H9 (cell line): Measurements from ENCODE around the gene CHEK1. TPM values are rescaled to one million over a fixed set of nuclear protein-coding genes. Genes with fewer than 3 reads are reported as not detected.

Source experiments
- DNase-seq: peaks from one replicate; pipeline ENCODE4 v3.0.0-alpha.2; 2017
- H2AFZ ChIP-seq: one replicate; pipeline ENCODE4 v1.6.1; 2013; ENCODE audit warnings: mild to moderate bottlenecking, low read length, control low read depth, moderate library complexity
- H2AK5ac ChIP-seq: 2 replicates; pipeline ENCODE4 v1.6.1; 2013; ENCODE audit warnings: low read length, control low read depth, mixed read lengths; ENCODE audit not compliant: insufficient read length
- H2BK120ac ChIP-seq: one replicate; pipeline ENCODE4 v1.6.1; 2013; ENCODE audit warnings: low read depth, mild to moderate bottlenecking, low read length, control low read depth, inconsistent platforms; ENCODE audit not compliant: poor library complexity, severe bottlenecking
- H2BK12ac ChIP-seq: 2 replicates; pipeline ENCODE4 v1.6.1; 2013; ENCODE audit warnings: low read length, control low read depth, mixed read lengths, low read depth; ENCODE audit not compliant: insufficient read length
- H2BK15ac ChIP-seq: 2 replicates; pipeline ENCODE4 v1.6.1; 2013; ENCODE audit warnings: low read depth, low read length, control low read depth
- H2BK20ac ChIP-seq: one replicate; pipeline ENCODE4 v1.6.1; 2013; ENCODE audit warnings: low read depth, mild to moderate bottlenecking, low read length, control low read depth, inconsistent platforms; ENCODE audit not compliant: poor library complexity, severe bottlenecking
- H2BK5ac ChIP-seq: 2 replicates; pipeline ENCODE4 v1.6.1; 2013; ENCODE audit warnings: low read length, control low read depth, mixed read lengths; ENCODE audit not compliant: insufficient read length
- H3K14ac ChIP-seq: 2 replicates; pipeline ENCODE4 v1.6.1; 2013; ENCODE audit warnings: low read length, control low read depth; ENCODE audit not compliant: insufficient read depth
- H3K18ac ChIP-seq: 2 replicates; pipeline ENCODE4 v1.6.1; 2013; ENCODE audit warnings: low read depth, mild to moderate bottlenecking, mixed read lengths, low read length, control low read depth; ENCODE audit not compliant: insufficient read length
- H3K23ac ChIP-seq: 2 replicates; pipeline ENCODE4 v1.6.1; 2013; ENCODE audit warnings: low read length, control low read depth, mixed read lengths, low read depth; ENCODE audit not compliant: insufficient read length
- H3K23me2 ChIP-seq: 2 replicates; pipeline ENCODE4 v1.6.1; 2013; ENCODE audit warnings: low read depth, mild to moderate bottlenecking, mixed read lengths, low read length, control low read depth; ENCODE audit not compliant: insufficient read length, poor library complexity, severe bottlenecking
- H3K27ac ChIP-seq: 2 replicates; pipeline ENCODE4 v1.5.1; 2013; ENCODE audit warnings: low read length, control low read depth, mixed read lengths, low read depth; ENCODE audit not compliant: insufficient read length
- H3K27me3 ChIP-seq: 2 replicates; pipeline ENCODE4 v1.6.1; 2013; ENCODE audit warnings: low read length, control low read depth, inconsistent platforms; ENCODE audit not compliant: insufficient read depth
- H3K4ac ChIP-seq: 2 replicates; pipeline ENCODE4 v1.6.1; 2013; ENCODE audit warnings: low read depth, mild to moderate bottlenecking, control low read depth, inconsistent platforms, low read length, moderate library complexity
- H3K4me1 ChIP-seq: 2 replicates; pipeline ENCODE4 v1.6.1; 2013; ENCODE audit warnings: low read length, control low read depth, inconsistent platforms; ENCODE audit not compliant: insufficient read depth
- H3K4me2 ChIP-seq: 2 replicates; pipeline ENCODE4 v1.6.1; 2013; ENCODE audit warnings: low read length, control low read depth, mixed read lengths; ENCODE audit not compliant: insufficient read length, insufficient read depth
- H3K56ac ChIP-seq: 2 replicates; pipeline ENCODE4 v1.6.1; 2013; ENCODE audit warnings: low read depth, mild to moderate bottlenecking, mixed read lengths, low read length, control low read depth; ENCODE audit not compliant: insufficient read length
- H3K79me1 ChIP-seq: 2 replicates; pipeline ENCODE4 v1.6.1; 2013; ENCODE audit warnings: low read depth, mild to moderate bottlenecking, moderate library complexity, low read length, control low read depth, inconsistent platforms; ENCODE audit not compliant: insufficient read depth, poor library complexity, severe bottlenecking
- H3K79me2 ChIP-seq: 2 replicates; pipeline ENCODE4 v1.6.1; 2013; ENCODE audit warnings: low read length, control low read depth, inconsistent platforms; ENCODE audit not compliant: insufficient read depth
- H3K9ac ChIP-seq: 2 replicates; pipeline ENCODE4 v1.6.1; 2013; ENCODE audit warnings: low read length, control low read depth, mixed read lengths; ENCODE audit not compliant: insufficient read length; ENCODE audit errors: extremely low read depth
- H3K9me3 ChIP-seq: one replicate; pipeline ENCODE4 v1.6.1; 2013; ENCODE audit warnings: low read depth, low read length, inconsistent platforms; ENCODE audit not compliant: control insufficient read depth
- H3T11ph ChIP-seq: one replicate; pipeline ENCODE4 v1.6.1; 2013; ENCODE audit warnings: mild to moderate bottlenecking, low read length, control low read depth, inconsistent platforms
- H4K20me1 ChIP-seq: one replicate; pipeline ENCODE4 v1.6.1; 2013; ENCODE audit not compliant: control insufficient read depth, insufficient read length, insufficient read depth
- H4K5ac ChIP-seq: 2 replicates; pipeline ENCODE4 v1.6.1; 2013; ENCODE audit warnings: low read depth, mild to moderate bottlenecking, mixed read lengths, low read length, control low read depth; ENCODE audit not compliant: insufficient read length
- H4K8ac ChIP-seq: replicated peaks from 2 replicates; pipeline ENCODE4 v1.6.1; 2013; ENCODE audit warnings: low read length, control low read depth, mixed read lengths, low read depth; ENCODE audit not compliant: insufficient read length
- H4K91ac ChIP-seq: 2 replicates; pipeline ENCODE4 v1.6.1; 2013; ENCODE audit warnings: low read depth, mild to moderate bottlenecking, moderate library complexity, mixed read lengths, low read length, control low read depth; ENCODE audit not compliant: insufficient read length
- H3K27ac Mint-ChIP-seq, 3 experiments: 2 replicates in 2 of 3; 3 replicates in 1 of 3; pipeline ENCODE4 v1.8.0; 2020 to 2021; ENCODE audit warnings: mixed read lengths in 3 of 3, mild to moderate bottlenecking in 1 of 3, moderate library complexity in 1 of 3
- H3K27me3 Mint-ChIP-seq: 2 replicates; pipeline ENCODE4 v1.8.0; 2021; ENCODE audit warnings: low read depth, mild to moderate bottlenecking, moderate library complexity, mixed read lengths
- H3K36me3 Mint-ChIP-seq, 3 experiments: 2 replicates in 2 of 3; 3 replicates in 1 of 3; pipeline ENCODE4 v1.8.0; 2020 to 2021; ENCODE audit warnings: low read depth in 3 of 3, mixed read lengths in 3 of 3; ENCODE audit not compliant: insufficient read depth in 1 of 3
- H3K4me1 Mint-ChIP-seq, 2 experiments: 2 replicates each; pipeline ENCODE4 v1.8.0; 2020; ENCODE audit warnings: mixed read lengths in 2 of 2
- H3K4me3 Mint-ChIP-seq, 2 experiments: 2 replicates in 1 of 2; 3 replicates in 1 of 2; pipeline ENCODE4 v1.8.0; 2020 to 2021; ENCODE audit warnings: mild to moderate bottlenecking in 2 of 2, mixed read lengths in 2 of 2, moderate library complexity in 1 of 2
- H3K9me3 Mint-ChIP-seq, 2 experiments: 2 replicates in 1 of 2; 3 replicates in 1 of 2; pipeline ENCODE4 v1.8.0; 2020; ENCODE audit warnings: mild to moderate bottlenecking in 2 of 2, mixed read lengths in 2 of 2, moderate library complexity in 1 of 2
- WGBS: extraction: QIAGEN DNeasy Blood & Tissue Kit; methylation state at CpG from one replicate; pipeline ENCODE4 v1.1.7; 2013; ENCODE audit warnings: missing lambda C conversion rate, low lambda C conversion rate, mixed read lengths; ENCODE audit not compliant: insufficient read length; ENCODE audit errors: extremely low coverage; 5-methylcytosine and 5-hydroxymethylcytosine counted together
- total RNA-seq: library from RNA; stranded (reverse); gene quantifications from 2 replicates; pipeline ENCODE4 v1.2.1, GENCODE V29; 2021
- TF ChIP-seq, protein P1 (sequence below): fragments of 200-600 bp; sonication (generic); conservative IDR thresholded peaks from 3 replicates; pipeline ENCODE4 v1.8.0; 2021; ENCODE audit warnings: antibody characterized with exemption, mild to moderate bottlenecking

Gene CHEK1
- total RNA-seq, 1 experiment from 2014 or later: 126 TPM

DNA sequence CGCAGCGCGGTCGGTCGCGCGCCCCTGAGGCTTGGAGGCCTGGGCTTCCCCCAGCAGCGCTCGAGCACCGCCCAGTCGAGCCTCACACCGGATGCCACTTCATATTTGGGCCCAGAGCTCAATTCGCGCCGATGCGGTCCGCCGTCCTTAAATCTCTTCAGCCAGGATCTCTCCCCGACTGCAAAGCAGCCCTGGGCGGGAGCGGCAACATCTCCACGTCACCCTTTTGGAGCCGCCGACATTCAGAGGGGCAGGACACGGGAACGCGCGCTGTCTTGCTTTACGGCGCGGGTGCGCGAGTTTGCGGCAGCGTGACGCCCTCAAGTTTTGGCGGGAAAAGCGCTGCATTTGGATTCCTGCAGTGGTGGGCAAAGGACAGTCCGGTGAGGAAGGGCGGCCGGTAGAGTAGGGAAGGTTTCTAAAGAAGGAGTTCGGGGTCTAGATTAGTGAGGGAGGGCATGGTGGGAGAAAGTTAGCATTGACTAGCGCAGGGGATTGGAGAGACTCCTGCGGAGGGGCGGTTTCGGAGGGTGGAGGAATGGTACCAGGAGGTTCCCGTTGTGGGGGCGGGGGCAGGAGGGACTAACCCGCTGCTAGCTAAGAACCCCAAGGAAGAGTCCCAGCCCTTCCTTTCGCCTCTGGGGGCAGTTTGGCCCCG, 796 bp downstream of the CHEK1 start:
- H3K23ac ChIP-seq: no peak overlapping the region
- H3K4me1 Mint-ChIP-seq: peaks cover 14 to 16% of the 10 kb centered on the region in 2 experiments
- H3K56ac ChIP-seq: peak overlapping the region; percentile 52
- H3K27me3 ChIP-seq: no peaks in the 10 kb centered on the region
- no CpG with 5 or more reads among the region's 51 CpGs for WGBS
- no peak overlapping the region for H2AK5ac ChIP-seq
- H3K14ac ChIP-seq: peak overlapping the region; percentile 96
- TF ChIP-seq, protein P1, sequence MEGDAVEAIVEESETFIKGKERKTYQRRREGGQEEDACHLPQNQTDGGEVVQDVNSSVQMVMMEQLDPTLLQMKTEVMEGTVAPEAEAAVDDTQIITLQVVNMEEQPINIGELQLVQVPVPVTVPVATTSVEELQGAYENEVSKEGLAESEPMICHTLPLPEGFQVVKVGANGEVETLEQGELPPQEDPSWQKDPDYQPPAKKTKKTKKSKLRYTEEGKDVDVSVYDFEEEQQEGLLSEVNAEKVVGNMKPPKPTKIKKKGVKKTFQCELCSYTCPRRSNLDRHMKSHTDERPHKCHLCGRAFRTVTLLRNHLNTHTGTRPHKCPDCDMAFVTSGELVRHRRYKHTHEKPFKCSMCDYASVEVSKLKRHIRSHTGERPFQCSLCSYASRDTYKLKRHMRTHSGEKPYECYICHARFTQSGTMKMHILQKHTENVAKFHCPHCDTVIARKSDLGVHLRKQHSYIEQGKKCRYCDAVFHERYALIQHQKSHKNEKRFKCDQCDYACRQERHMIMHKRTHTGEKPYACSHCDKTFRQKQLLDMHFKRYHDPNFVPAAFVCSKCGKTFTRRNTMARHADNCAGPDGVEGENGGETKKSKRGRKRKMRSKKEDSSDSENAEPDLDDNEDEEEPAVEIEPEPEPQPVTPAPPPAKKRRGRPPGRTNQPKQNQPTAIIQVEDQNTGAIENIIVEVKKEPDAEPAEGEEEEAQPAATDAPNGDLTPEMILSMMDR: no peak
- peak overlapping the region; percentile 86 to 93 for H3K4me3 Mint-ChIP-seq
- no peak overlapping the region for H2BK15ac ChIP-seq
- H3K27me3 Mint-ChIP-seq: no peaks in the 10 kb centered on the region
- H3K27ac ChIP-seq: peak overlapping the region; percentile 91
- H3T11ph ChIP-seq: no peak overlapping the region
- H3K4me2 ChIP-seq: peak overlapping the region; percentile 91
- H2BK5ac ChIP-seq: peak overlapping the region; percentile 82
- H3K9me3 Mint-ChIP-seq: no peaks in the 10 kb centered on the region
- H3K9me3 ChIP-seq: no peaks in the 10 kb centered on the region
- no peaks in the 10 kb centered on the region for H3K4me1 ChIP-seq
- peaks cover 3% of the 10 kb centered on the region; the same call in 1 of the 2 replicates for H3K79me2 ChIP-seq
- no peak overlapping the region for H4K91ac ChIP-seq
- no peak overlapping the region for H4K8ac ChIP-seq
- H3K18ac ChIP-seq: peak overlapping the region; percentile 97
- peak; percentile 94 for DNase-seq
- no peaks in the 10 kb centered on the region for H4K20me1 ChIP-seq
- no peak overlapping the region for H2BK12ac ChIP-seq
- H3K23me2 ChIP-seq: no peaks in the 10 kb centered on the region
- peak overlapping the region; percentile 98 for H3K9ac ChIP-seq
- H2BK120ac ChIP-seq: no peak overlapping the region
- H2BK20ac ChIP-seq: no peak overlapping the region
- peak overlapping the region; percentile 99 to 100 (median 100) for H3K27ac Mint-ChIP-seq
- H4K5ac ChIP-seq: peak overlapping the region; percentile 45
- peaks cover 11 to 47% (median 44%) of the 10 kb centered on the region in 3 experiments for H3K36me3 Mint-ChIP-seq
- no peak overlapping the region for H2AFZ ChIP-seq
- H3K79me1 ChIP-seq: no peaks in the 10 kb centered on the region
- H3K4ac ChIP-seq: no peak overlapping the region
